HepG2 (cell line): ENCODE data around the gene ATG7. TPM values are rescaled to one million over a fixed set of nuclear protein-coding genes. Genes with fewer than 3 reads are reported as not detected.
A peak's percentile ranks its signal among the peaks of the same experiment; 100 is the strongest.

Experiments used
- AKNA ChIP-seq: sonication (generic); formaldehyde crosslinking; IDR thresholded peaks from 2 replicates; pipeline ENCODE4 v1.4.0; 2020; ENCODE audit warnings: missing genetic modification reagents, borderline replicate concordance
- ARHGAP35 ChIP-seq: sonication (generic); formaldehyde crosslinking; IDR thresholded peaks from 2 replicates; pipeline ENCODE4 v1.9.0; 2022; ENCODE audit warnings: mild to moderate bottlenecking, inconsistent platforms, moderate library complexity, missing genetic modification reagents, borderline replicate concordance
- FOXA1 ChIP-seq, 2 experiments: fragments of 450-650 bp in 1 of 2; sonication (generic) in 1 of 2; formaldehyde crosslinking in 1 of 2; IDR thresholded peaks; 2 replicates each; pipeline versions ENCODE4 v1.4.0 to v1.6.1; 2016 to 2020; ENCODE audit warnings: missing genetic modification reagents in 1 of 2
- FOXC1 ChIP-seq: sonication (generic); formaldehyde crosslinking; IDR thresholded peaks from 2 replicates; pipeline ENCODE4 v1.8.0; 2022; ENCODE audit warnings: mild to moderate bottlenecking, missing genetic modification reagents, borderline replicate concordance
- HMG20A ChIP-seq: IDR thresholded peaks from 2 replicates; pipeline ENCODE4 v1.6.1; 2016; ENCODE audit warnings: borderline replicate concordance
- MIER3 ChIP-seq: IDR thresholded peaks from 2 replicates; pipeline ENCODE4 v1.6.1; 2016; ENCODE audit warnings: missing compliant biosample characterization, borderline replicate concordance
- MTERF4 ChIP-seq: sonication (generic); formaldehyde crosslinking; IDR thresholded peaks from 2 replicates; pipeline ENCODE4 v1.8.0; 2023; ENCODE audit warnings: mild to moderate bottlenecking, missing genetic modification reagents
- NR3C1 ChIP-seq: sonication (generic); formaldehyde crosslinking; IDR thresholded peaks from 2 replicates; pipeline ENCODE4 v1.4.0; 2020; ENCODE audit warnings: missing genetic modification reagents
- RARG ChIP-seq: sonication (generic); formaldehyde crosslinking; IDR thresholded peaks from 2 replicates; pipeline ENCODE4 v1.4.0; 2020; ENCODE audit warnings: low read depth, mild to moderate bottlenecking, missing genetic modification reagents
- SMAD1 ChIP-seq: sonication (generic); formaldehyde crosslinking; IDR thresholded peaks from 2 replicates; pipeline ENCODE4 v1.4.0; 2020; ENCODE audit warnings: missing genetic modification reagents, low read depth, mild to moderate bottlenecking, borderline replicate concordance
- SRSF4 ChIP-seq: fragments of 200-400 bp; formaldehyde crosslinking; IDR thresholded peaks from one replicate; pipeline ENCODE4 v1.6.1; 2018; ENCODE audit warnings: mild to moderate bottlenecking, low read depth, low read length, moderate library complexity; ENCODE audit not compliant: poor library complexity, severe bottlenecking
- THYN1 ChIP-seq: sonication (generic); formaldehyde crosslinking; IDR thresholded peaks from 2 replicates; pipeline ENCODE4 v1.8.1; 2023; ENCODE audit warnings: low read depth, mild to moderate bottlenecking, moderate library complexity, missing genetic modification reagents, borderline replicate concordance
- ZBTB33 ChIP-seq: sonication (generic); formaldehyde crosslinking; IDR thresholded peaks from 2 replicates; pipeline ENCODE4 v1.4.0; 2020; ENCODE audit warnings: missing genetic modification reagents
- ZNF160 ChIP-seq: sonication (generic); formaldehyde crosslinking; IDR thresholded peaks from 2 replicates; pipeline ENCODE4 v1.8.0; 2022; ENCODE audit warnings: mild to moderate bottlenecking, inconsistent platforms, missing genetic modification reagents
- ZNF251 ChIP-seq: sonication (generic); formaldehyde crosslinking; IDR thresholded peaks from 2 replicates; pipeline ENCODE4 v1.9.0; 2021; ENCODE audit warnings: mild to moderate bottlenecking, missing genetic modification reagents
- ZNF275 ChIP-seq: sonication (generic); formaldehyde crosslinking; IDR thresholded peaks from 2 replicates; pipeline ENCODE4 v1.8.0; 2022; ENCODE audit warnings: missing genetic modification reagents, mild to moderate bottlenecking, inconsistent platforms, borderline replicate concordance
- ZNF282 ChIP-seq: fragments of 450-650 bp; IDR thresholded peaks from 2 replicates; pipeline ENCODE4 v1.6.1; 2018; ENCODE audit not compliant: partially characterized antibody
- ZNF296 ChIP-seq: sonication (generic); formaldehyde crosslinking; conservative IDR thresholded peaks from 2 replicates; pipeline ENCODE4 v1.5.0; 2020; ENCODE audit warnings: mild to moderate bottlenecking, missing genetic modification reagents
- ZNF3 ChIP-seq: IDR thresholded peaks from 2 replicates; pipeline ENCODE4 v1.7.0; 2017; ENCODE audit warnings: inconsistent platforms
- ZNF766 ChIP-seq: sonication (generic); formaldehyde crosslinking; IDR thresholded peaks from 2 replicates; pipeline ENCODE4 v1.5.0; 2020; ENCODE audit warnings: missing genetic modification reagents, borderline replicate concordance
- polyA plus RNA-seq, 8 experiments: library from polyadenylated mRNA; depleted of rRNA in 3 of 8; stranded (reverse) in 7 of 8; unstranded in 1 of 8; fragments of >200 nt; fragmentation: Illumina TruSeq in 4 of 8; extraction: Trizol in 4 of 8; gene quantifications; 2 replicates each; pipeline versions ENCODE4 v1.2.1 to v1.2.3, GENCODE V29; 2011 to 2016; ENCODE audit warnings: low read depth in 4 of 8, missing spikeins in 1 of 8, mixed read lengths in 1 of 8; ENCODE audit not compliant: insufficient read depth in 1 of 8
- total RNA-seq, 5 experiments: library from RNA; depleted of rRNA; stranded (reverse); fragments of >200 nt; fragmentation: Illumina TruSeq; extraction: Trizol; gene quantifications; 2 replicates each; pipeline ENCODE4 v1.2.3, GENCODE V29; 2016; ENCODE audit warnings: low read depth in 1 of 5

The ATG7 gene
- total and polyA plus RNA-seq, 2 of the 13 experiments (the other 11 are each of a cell fraction or from before 2014, with no cell fraction given): 7.8 to 22.1 TPM

- TF ChIP-seq ZNF275: no peak
- no peak for TF ChIP-seq MTERF4 (CRISPR knock-in tag)
- TF ChIP-seq ZNF3: no peak
- TF ChIP-seq NR3C1: no peak
- no peak for TF ChIP-seq FOXA1 (IDR thresholded peaks at IDR 0.05)
- no peak for TF ChIP-seq FOXA1 (CRISPR knock-in tag; IDR thresholded peaks at IDR 0.05)
- TF ChIP-seq ZNF160 (CRISPR knock-in tag): no peak
- TF ChIP-seq THYN1: no peak
- no peak for TF ChIP-seq ZNF282
- TF ChIP-seq ZNF296 (CRISPR knock-in tag): no peak
- TF ChIP-seq SMAD1 (CRISPR knock-in tag): no peak
- no peak for TF ChIP-seq RARG (CRISPR knock-in tag)
- TF ChIP-seq HMG20A (CRISPR knock-in tag): peak; percentile 35; the same call in 1 of the 2 replicates
- TF ChIP-seq ZNF251 (CRISPR knock-in tag): no peak
- TF ChIP-seq AKNA (CRISPR knock-in tag): no peak
- no peak for TF ChIP-seq FOXC1 (CRISPR knock-in tag)
- no peak for TF ChIP-seq SRSF4
- no peak for TF ChIP-seq ZBTB33 (CRISPR knock-in tag)
- TF ChIP-seq ARHGAP35 (CRISPR knock-in tag): no peak
- no peak for TF ChIP-seq ZNF766 (CRISPR knock-in tag)
- TF ChIP-seq MIER3 (CRISPR knock-in tag): no peak; the same call in 1 of the 2 replicates
These were observed 319.4 kb downstream of the ATG7 start (continued) for GRCh38 chr3:11591391-11592282.
